GM18502 (cell line): Measurements from ENCODE around the gene OR4D9.

Experiments
- ATAC-seq: cut with Tn5 transposase; IDR thresholded peaks from one replicate; pipeline ENCODE4 v1.9.1; 2021; ENCODE audit warnings: mild to moderate bottlenecking; ENCODE audit not compliant: unreplicated experiment, poor library complexity

OR4D9 gene

DNA sequence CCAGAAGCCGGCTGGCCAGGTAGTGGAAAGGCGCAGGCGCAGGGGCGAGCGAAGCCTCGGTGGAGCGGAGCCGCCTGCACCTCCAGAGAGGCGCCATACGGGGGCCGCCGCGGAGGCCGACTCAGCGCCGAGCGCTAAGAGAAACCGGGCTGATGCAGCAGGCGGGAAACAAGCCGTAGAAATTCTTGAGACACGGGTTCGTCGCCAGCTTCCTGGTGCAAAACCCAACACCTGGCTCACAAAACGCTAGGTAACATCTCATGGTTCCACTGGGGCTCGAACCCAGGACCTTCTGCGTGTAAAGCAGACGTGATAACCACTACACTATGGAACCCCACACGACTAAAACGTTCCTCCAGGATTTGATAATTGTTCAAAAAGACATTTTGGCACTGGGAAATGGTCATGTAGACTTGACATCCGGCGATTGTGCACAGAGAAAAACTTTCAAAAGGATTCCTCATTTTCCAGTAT lies 39.1 kb downstream of the OR4D9 start:
- peak; percentile 92 for ATAC-seq

DNA sequence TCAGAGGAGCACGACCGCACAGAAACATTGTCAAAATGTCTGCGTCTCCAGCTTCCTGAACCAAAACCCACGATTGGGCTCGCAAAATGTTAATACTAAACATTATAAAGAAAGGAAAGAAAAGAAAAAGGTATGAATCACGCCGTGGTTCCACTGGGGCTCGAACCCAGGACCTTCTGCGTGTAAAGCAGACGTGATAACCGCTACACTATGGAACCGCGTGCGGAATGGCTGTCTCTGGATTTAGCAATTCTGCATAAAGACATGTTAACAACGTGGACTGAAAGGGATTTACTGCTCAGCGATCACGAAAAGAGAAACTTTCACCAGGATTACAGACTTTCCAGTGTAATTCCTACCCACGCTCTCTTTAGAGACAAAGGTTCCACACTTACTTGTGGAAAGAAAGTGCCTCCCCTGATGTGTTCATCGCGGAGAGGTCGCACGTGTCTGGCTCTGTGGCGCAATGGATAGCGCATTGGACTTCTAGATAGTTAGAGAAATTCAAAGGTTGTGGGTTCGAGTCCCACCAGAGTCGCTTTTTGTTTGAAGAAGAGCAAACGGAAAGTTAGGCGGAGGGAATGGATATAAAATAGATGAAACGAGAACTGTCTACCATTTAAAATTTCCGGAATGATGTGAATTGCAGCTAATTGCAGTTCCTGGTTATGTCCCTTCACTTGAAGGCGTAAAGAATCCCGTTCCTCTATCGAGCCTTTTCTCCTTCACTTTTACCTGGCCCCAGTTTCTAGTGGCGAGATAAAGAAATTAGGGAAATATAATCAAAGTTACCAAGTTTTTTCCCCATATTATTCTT lies 39.7 kb downstream of the OR4D9 start:
- peak; percentile 41 for ATAC-seq

DNA sequence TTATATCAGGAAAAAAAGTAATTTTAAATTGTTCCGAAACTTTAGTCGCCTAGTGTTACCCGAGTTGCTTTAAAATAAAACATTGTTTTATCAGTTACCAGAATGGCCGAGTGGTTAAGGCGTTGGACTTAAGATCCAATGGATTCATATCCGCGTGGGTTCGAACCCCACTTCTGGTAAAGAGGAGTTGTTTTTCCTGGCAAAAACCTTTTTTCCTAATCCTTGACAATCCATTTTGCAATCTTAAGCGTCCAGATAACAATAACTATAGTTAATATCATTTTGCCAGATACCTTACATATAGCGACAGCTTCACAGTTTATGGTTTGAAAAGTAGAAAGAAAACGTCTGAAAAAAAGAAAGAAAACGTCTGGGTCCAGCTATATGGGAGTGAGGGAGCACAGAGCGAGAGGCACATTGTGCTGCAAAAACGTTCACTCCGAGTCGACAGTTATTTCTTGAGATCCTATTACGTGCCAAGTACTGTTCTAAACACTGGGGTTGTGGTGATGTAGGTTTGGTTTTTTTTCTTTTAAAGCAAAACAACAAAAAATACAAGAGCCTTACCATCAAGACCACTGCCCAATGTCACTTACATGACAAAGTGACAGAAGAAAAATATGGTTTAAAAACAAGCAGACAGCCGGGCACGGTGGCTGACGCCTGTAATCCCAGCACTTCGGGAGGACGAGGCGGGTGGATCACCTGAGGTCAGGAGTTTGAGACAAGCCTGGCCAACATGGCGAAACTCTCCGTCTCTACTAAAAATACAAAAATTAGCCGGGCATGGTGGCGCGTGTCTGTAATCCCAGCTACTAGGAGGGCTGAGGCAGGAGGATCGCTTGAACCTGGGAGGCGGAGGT lies 40.6 kb downstream of the OR4D9 start:
- no peak for ATAC-seq

DNA sequence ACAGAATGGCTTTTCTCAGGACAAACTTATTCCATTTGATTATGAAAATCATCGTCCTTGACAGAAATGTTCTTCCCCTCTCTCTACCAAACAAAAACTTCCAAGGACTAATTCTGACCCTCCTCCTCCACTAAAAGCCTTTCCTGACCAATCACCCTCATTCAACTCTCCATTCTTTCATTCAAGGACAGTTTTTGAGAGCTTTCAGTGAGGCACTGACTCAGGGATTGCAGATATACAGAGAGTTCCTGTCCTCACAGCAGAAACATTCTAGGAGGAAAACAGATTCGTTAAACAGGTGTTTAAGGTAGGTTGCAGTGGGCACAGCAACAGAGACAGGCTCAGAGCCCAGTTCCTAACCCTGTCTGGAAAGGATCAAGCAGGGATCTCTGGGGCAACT lies 41.5 kb downstream of the OR4D9 start:
- ATAC-seq, result no peak

DNA sequence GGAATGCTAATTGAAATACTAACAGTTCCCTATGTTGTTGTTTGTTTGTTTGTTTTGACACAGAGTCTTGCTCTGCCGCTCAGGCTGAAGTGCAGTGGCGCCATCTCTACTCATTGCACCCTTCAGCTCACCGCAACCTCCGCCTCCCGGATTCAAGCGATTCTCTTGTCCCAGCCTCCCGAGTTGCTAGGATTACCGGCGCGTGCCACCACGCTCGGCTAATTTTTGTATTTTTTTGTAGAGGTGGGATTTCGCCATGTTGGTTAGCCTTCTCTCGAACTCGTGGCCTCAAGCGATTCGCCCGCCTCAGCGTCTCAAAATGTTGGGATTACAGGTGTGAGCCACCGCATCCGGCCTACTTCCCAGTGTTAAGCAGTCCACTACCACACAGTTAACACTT lies 42.0 kb downstream of the OR4D9 start:
- ATAC-seq, result no peak

DNA sequence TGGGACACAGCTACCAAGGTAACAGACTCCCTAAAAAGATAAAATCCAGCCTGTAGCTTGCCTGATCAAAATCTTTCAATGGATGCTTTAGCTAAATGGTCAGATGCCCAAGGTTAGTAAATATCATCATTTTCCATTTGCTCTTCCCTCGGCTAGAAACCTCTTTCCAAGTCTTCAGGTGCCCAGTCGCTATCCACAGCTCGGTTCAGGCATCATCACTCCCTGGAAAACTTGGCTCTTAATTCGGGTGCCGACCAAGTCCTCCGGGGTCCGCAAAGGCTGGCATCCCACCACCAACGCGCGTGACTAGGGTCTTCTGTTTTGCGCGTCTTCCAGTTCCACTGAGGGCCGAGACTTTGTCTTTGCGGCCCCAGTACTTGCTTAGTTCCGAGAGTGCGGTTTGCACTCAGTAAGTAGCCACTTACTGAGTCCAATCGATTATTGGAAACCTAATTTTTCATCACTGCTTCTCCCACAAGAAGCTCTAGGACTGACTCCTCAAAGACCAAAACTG lies 44.3 kb downstream of the OR4D9 start:
- no peak for ATAC-seq

DNA sequence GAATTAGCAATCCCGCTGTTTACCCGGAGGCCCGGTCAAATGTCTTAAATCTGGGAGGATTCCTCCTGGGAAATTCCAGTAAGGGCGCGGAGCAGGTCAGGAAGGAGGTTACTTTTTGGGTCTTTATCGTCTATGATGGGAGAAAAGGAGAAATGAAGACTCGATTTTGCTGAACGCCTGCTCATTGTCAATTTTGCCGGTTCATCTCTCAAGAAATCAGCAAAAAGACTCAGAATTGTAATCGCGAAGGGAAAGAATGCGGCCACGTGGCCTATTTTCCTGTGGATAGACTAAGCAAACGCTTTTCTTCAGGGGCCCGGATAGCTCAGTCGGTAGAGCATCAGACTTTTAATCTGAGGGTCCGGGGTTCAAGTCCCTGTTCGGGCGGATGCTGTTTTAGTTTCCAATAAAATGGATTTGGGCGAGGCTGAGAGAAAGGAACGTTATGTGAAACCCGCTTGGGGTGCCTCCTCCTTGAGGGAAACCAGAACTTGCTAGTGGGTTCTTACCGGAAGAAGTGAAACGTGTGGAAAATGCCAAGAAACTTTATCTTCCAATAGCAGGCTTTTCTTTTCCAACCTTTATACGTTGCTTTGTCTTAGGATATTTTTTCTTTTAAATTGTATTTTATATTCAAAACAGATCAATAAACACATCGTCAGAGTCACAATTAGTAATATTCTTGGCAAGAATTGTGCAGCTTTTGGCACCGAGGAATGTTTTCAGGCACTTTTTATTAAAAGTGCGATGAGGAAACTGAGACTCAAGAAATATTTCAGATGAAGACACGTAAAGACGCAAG lies 45.0 kb downstream of the OR4D9 start:
- ATAC-seq, result peak; percentile 24

DNA sequence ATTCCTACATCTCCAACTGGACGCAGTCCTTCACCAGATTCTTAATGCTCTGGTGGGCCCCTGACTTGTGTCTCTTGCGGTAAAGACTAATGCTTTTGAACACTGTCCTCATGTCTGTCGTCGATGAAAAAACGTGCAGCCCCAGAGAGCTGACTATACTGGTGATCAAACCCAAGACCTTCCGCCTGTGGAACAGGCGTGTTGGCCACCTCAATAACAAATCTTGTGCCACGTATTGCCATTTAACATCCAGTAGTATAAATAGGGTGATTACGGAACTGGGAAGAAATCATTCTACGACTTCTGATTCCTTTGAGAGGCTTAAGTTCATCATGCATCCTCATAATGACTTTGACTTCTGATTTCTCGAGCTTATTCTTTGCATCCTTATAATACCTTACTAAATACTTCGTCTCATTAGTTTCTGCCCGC lies 45.6 kb downstream of the OR4D9 start:
- no peak for ATAC-seq

DNA sequence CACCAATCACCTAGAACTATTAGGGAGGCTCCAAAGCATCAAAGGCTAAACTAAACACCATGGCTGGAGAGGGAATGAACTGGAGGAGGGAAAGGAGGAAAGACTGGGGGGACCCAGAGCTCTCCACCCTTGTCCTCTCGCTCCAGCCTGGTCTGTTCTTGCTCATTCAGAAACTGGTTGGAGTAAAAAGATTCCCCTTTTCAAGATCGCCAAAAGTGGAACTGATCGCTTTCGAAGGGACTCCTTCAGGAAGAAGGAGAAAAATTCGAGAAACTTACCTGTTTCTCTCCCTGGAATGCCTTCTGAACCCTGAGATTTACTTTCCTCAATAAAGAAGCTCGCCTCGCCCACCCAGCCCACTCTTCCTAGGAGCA lies 46.9 kb downstream of the OR4D9 start:
- no peak for ATAC-seq

DNA sequence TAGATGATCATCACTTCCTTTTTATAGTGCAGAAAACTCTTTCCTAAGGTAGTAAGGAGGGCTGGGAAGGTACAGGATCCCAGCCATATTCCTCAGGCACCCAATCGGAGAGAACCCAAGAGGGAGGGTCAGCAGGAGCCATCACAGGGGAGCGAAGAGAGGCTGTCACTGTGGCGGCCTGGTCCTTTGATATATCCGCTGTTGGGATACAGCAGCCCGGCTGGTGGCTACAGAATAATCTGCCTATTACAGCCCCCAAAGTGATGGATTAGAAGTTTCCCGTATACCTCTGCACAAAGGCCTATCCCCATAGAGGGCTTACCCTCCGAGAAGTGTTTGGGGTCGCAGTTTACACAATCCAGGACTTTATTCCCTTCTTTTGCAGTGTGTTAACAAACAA lies 48.5 kb downstream of the OR4D9 start:
- ATAC-seq, result peak; percentile 11

DNA sequence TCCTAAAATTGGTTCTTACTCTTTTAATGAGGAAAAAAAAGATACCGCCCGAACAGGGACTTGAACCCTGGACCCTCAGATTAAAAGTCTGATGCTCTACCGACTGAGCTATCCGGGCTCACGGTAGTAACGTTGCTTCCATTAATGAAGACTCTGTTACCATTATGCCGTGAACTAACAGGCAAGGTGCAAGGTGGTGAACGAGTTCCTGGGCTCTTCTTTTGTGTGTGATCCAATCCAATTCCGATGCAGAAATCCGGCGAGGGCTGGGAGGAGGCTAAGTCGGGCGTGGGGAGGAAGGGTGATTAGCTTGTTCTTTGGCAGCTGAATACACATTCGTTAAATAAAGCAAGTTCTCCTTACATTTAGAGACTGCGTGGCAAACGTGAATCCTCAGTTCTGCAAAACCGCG lies 49.0 kb downstream of the OR4D9 start:
- peak; percentile 32 for ATAC-seq

DNA sequence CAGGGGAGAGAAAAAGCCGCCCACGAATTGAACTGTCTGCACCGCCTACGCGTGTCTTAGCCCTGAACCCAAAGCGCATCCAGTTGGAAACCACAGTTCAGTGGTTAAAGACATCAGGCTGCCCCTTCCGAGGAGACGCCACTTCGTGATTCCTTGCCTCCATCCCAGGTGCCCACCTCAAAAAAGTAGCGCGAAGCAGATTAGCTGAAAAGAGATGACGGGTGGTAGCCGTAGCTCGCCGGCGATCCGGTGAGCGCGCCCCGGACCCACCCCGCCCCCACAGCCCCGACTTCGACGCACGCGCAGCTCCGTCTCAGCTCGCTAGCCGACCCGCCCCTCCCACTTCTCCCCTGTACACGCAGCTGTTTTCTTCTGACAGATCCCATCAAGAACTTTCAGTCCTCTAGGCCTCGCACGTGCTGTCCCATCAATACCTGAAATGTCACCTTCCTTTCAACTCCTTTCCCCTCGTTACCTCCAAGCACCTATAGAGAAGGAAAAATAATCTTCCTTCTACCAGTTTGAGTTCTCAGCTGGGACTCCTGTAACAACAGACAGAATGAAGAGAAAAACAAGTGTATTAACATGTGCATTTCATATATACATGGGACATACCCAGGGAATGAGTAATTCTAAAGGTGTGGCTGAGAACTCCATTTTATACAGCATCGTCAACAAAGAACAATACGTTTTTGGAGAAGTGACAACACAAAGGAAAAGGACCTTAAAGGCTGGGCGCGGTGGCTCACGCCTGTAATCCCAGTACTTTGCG lies 49.5 kb downstream of the OR4D9 start:
- ATAC-seq, result peak; percentile 51

DNA sequence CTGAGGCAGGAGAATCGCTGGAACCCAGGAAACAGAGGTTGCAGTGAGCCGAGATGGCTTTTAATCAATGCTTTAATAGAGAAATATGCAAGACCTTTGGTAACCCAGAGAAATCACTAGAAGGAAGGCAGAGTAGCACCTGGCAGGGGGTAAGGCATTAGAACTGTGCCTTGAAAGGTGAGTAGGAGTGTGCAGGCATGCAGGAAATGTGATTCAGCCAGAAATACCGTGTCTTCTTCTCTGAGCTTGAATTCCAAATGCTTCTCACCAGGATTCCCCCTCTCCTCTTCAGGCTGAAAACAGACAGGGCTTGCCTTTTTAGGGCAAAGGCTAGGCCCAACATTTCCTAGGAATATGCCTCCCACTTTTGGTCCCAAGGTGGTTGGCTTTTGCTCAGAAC lies 51.0 kb downstream of the OR4D9 start:
- ATAC-seq, result no peak
